HG03521 (cell line): ENCODE data around the gene STIP1.

Source experiments
- ATAC-seq: cut with Tn5 transposase; IDR thresholded peaks from one replicate; pipeline ENCODE4 v1.9.1; 2021; ENCODE audit warnings: mild to moderate bottlenecking, moderate library complexity; ENCODE audit not compliant: unreplicated experiment

Gene STIP1

DNA sequence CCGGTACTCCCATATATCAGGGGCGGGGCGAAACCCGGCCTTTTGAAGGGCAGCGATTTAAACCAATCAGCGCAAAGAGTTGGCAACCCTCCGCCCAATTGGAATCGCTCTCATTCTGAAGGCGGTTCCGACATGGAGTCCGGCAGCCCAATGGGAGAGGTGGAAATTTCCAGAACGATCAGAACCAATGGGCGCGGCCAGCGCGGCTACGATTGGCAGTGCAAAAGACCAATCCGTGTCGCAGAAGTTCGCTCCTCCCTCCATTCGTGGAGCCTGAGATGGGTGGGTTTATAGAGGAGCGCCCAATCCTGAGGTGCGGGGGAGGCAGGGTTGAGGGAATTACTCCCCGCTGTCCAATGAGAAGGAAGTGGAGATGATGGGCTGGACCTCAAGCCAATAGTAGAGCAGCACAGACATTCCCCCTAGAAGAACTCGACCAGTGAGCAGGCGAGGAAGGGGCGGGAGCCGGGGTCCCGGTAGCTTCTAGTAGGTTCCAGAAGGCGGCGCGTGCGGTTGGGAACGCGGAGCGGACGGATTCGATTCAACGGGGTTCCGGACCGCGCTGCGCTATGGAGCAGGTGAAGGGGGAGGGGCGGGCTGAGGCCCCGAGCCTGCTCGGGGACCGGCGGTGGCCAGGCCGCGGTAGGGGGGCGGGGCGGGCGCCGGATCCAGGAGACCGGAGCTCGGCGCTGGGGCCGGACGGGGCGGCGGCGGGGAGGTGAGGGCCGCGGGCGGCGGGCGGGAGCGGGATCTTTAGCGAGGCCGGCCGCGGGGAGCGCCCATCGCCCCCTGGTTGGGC lies at the start of gene STIP1:
STIP1 (plus strand) TSS at position 479 of the 799 bp plus-strand sequence; CDS start at position 570, 91 bp downstream.
- ATAC-seq: peak; percentile 86

DNA sequence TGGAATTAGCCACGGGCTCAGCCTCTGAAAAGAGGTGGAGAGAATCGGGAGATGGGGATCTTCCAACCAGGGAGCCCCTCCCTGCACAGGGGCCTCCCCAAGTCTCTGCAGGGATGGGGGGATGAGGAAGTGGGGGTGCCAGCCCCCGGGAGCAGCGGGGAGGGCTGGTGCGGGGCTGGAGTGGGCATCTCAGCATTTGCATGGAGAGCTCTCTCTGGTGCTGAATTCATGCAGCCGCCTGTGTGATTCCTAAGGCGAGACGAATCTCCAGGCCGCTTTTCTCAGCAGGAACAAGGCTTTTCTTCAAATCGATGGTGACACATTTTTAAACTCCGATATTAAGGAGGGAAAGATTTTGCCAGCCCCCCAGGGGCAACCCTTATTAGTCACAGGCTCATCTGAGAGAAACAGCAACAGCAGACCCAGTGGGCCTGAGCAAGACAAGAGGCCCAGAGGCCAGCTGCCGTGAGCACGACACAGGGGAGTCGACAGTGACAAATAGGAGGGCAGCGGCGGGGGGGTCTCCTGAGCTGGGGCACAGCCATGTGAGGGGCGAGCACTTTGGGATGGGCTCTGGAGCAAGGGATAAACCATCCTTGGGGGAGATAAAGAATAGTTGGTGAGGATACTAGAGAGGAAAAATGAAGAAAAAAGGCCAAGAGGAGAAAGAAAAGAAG lies 49.1 kb upstream of the STIP1 start:
- no peak for ATAC-seq

DNA sequence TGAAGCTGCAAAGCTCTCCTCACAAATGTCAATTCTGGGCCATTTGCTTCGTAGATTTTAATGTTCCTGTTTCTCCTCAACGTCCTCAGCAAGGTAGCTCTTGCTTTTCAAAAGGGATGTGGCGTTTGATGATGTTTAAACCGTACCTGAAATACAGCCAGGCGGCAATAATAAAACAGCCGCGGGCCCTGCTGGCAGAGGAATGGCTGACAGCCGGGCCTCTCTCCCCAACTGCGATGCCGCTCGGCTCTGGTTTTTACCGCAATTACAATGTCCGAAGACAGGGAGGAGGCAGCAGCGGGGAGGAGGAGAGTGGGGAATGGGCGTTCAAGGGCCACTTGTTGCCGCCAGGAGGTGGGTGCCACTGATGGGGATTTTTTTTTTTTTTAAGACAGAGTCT lies 47.6 kb upstream of the STIP1 start:
- ATAC-seq: no peak

DNA sequence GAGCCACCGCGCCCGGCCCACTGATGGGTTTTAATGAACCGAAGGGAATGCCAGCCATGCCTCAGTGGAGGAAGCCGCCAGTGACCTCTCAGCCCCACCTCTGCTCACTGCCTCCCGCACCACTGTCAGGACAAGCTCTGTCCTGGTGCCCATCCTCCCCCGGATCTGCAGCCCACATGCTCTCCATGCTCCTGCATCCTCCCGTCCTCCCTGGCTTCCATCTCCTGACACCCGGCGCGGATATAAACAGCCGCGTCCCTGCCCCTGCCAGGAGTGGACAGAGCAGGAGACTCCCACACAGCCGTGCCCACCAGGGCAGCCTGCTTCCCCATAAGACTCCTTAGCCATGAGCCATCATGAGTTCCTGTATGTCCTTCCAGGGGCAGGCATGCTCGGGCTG lies 46.9 kb upstream of the STIP1 start:
- ATAC-seq: no peak

DNA sequence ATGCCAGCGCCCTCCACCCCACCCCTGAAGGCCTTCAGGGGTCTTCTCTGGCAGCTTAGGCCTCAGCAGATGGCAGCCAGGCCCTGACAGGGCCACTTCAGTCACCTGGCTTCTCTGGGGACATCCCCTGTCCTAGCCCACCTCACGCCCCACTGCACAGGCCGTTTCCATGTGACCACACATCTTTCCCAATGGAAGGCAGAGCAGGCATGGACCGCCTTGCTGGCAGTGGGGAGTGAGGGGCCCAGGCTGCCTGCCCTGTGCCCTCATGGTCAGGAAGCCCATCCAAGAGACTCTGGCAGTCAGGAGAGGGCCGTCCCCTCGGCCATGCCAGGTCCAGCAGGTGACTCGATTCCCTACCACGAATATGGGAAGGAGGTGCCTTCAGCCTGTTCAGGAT lies 45.9 kb upstream of the STIP1 start:
- no peak for ATAC-seq

DNA sequence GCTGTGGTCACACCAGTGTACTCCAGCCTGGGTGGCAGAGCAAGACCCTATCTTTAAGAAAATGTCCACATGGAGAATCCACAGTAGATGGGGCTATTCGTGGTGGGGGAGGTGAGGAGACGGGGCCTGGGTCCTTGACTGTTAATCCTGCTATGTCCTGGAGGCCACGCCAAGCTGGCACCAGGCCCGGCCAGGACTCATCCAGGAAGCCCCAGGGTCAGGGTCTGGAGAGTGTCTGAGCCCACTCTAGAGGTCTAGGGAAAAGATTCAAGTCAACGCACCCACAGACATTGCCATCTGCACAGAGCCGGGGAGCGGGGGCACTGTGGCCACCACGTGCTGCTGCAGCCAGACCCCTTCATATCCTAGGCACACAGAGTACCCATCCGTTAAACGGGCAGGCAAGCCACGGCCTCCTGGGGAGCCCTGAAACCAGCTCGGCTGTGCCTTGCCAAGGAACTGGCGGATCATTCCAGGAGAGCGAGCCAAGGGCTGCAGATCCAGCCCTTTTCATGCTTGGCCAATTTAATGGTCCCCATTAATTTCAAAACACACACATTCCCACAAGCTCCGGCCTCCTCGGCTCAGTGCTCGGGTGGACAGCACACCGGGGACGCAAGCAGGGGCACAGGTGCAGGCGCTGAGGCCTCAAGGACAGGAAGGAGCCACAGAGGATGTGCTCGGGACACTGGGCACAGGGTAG lies 44.7 kb upstream of the STIP1 start:
- ATAC-seq: no peak

DNA sequence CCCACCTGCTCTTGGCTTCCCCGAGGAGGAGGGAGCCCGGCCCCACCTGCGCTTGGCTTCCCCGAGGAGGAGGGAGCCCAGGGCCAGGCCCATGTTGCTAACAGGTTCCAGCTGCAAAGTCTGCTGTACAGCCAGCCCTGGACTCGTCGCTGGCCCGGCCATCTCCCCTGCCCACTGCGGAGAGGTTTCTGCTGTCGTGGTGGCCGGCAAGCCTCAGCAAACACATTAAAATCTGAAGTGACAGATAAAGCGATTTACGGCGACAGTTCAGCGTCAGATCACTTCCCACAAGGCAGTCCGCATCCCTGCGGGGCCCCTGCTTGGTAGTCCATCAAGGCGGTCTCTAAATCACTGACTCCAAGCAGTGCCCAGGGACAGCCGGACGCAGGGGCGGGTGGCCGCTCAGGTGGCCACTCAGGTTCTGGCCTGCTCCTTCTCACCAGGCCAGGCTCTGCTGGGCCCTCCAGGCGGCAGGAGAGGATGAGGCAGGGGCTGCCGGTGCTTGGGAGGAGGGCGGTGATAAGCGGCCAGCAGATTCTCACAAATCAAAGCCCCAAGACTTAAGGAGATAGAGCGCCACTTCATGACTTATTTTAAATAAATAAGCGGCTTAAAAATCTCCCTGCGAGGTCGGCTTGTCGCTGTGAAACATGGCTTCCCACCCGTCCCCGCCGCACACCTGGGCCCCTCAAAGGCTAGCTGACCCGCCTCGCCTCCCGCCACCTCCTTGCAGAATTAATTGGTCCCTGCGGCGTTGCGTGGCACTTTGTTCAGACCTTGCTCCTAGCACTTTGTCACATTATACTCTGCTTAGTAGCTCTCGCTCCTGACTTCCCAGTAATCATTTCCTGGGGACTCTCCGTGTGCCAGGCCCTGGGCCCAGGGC lies 41.1 kb upstream of the STIP1 start:
- ATAC-seq: no peak

DNA sequence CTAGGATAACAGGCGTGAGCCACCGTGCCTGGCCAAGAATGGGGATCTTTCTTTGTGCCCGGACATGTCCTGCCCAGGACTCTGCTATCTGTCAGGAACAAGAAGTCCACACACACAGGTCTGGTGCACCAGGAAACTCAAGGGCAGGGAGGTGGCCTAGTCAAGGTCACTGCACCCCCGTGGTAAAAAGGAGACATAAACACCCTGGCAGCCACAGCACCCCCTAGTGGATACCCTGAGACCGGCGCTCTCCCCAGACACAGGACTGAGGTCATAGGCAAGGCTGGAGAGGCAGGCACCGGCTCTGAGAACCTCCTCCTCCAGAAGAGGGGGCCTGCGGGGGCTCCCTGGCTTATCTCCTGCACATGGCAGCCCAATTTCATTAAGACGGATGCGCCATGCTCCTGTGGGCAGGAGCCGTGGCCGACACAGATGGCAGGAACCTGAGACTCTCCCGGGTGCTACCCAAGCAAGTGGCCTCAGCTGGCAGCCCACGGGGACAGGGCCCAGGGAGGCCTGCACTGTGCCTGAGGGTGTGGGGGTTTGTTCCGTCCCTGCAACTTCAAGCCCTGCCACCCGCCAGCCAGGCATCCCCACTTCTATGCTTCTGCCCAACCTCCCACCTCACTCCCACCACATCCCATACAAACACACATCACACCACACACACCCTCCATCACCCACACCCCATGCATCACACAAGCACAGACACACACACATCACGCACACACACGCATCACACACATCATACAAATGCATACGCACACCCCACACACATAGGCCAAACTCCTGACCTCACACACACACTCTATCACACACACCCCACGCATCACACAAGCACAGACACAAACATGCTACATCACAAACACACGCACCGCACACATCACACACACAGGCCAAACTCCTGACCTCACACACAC lies 39.7 kb upstream of the STIP1 start:
- ATAC-seq: no peak

DNA sequence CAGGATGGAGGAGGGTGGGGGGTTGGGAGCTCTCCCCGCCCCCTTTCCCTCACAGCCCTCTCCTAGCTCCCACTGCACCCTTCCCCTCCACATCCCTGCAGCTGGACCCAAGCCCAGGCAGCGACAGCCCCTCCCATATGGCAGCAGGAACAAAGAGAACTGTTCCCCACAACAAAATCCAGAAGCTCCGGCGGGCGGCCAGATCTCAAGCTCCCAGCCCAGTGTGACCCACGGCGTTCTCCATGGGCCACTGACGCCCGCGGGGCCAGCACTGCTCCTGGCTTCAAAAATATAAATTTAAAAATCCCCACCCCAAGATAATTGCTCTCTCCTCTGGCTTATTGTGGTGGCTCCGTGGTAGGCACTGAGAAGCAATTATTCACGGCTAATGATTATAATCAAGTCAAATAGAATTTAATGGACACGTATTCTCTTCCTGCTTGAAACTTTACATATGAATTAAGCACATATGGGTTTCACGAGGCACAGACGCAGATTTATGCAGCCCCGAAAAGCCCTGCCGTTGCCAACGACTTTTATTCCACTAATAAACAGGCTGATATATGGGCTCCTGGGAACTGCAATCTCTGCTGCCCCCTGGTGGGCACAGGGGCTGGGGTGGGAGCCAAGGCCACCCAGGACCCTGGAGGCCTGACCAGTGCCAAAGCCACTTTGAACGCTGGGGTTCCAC lies 37.6 kb upstream of the STIP1 start:
- ATAC-seq: no peak

DNA sequence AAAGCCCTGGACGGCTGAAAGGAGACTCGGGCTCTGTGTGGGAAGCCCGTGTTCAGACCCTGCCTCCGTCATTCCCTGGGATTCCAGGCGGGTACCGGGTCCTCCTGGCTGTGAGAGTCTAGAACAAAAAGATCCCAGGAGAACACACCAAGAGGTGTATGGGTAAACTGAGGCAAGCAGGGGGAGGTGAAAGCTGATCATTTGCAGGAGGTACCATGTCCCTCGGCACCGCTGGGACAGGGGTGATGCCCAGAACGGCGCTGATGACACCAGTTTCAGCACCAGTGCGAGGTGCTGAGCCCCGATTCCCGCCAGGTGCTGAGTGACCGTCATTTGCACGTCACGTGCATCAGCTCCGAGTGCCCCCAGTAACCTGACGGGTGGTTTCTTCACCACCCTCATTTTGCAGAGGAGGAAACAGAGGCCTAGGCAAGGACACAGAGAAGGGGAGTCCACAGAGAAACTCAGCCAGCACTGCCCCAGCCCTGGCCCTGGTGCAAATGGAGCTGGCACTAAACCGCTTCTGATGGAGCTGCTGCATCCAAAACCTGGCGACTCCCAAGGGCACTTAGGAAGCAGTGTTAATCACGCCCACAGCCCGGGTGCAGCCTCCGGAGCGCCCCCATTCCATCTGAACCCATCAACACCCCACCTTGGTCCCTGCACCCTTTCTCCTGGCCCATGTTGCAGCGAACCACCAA lies 36.9 kb upstream of the STIP1 start:
- ATAC-seq: no peak

DNA sequence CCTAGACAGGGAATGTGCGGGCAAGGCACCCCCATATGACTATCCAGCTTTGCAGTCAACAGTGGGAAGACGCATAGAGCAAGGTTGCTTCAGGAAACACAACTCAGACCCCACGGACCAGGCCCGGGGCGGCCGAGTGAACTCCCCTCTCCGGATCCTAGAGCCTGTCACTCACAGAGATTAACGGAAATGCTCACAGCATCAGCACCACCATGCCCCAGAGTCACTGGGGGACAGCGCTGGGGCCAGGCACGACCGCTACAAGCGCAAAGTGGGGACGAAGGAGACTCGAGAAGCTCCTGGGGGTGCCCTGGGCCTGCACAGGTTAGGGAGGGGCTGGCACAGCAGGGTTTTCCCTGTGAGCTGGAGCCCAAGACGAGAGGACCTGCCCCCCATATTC lies 35.9 kb upstream of the STIP1 start:
- ATAC-seq: no peak

DNA sequence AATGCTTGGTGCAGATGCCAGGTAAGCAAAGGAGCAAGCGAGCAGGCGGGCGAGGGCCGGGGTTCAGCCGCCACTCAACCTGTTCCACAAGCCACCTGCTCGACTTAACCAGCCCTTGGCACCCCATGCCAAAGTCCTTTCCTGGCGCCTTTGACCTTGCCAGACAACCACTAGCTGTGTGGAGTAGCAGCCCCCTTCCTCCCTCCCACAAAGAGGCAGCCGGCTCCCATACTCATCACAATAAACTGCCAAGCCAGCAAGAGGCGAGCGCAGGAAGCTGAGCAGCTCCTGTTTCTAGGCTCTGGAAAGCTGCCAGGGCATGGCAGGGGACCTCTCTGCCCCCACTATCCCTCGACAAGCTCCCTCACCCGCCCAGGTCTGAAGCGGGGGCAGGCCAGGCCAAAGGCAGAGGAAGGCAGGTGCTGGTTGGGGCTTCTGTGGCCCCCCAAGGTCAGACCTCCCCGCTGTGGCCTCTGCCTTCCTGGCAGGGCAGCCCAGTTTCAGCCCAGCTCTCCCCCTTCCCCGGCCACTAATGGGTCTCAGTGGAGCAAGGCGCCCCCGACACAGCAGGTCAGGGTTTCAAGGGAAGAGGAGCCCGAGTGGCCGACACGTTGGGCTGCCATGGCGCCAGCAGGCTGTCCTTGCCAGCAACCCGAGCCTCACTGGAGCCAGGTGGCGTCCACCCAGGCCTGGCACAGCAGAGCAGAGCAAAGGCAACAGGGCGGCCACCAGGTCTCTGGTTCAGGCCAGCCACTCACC lies 35.3 kb upstream of the STIP1 start:
- no peak for ATAC-seq

DNA sequence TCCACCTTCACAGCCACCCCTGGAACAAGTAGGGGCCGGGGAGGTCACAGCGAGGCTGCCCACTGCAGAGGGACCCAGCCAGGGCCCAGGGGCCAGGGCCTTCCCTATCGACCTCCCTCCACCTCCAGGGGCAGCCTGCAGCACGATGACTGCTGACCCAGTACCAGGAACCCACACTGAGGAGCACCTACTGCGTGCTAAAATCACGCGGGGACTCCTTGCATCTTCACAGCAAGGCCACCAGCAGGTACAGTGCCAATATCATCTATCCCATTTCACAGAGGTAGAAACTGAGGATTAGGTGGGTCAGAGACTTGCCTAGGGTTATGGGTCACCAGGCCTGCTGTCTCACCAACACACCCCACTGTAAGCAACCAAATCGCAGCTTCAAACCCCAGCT lies 34.6 kb upstream of the STIP1 start:
- no peak for ATAC-seq

DNA sequence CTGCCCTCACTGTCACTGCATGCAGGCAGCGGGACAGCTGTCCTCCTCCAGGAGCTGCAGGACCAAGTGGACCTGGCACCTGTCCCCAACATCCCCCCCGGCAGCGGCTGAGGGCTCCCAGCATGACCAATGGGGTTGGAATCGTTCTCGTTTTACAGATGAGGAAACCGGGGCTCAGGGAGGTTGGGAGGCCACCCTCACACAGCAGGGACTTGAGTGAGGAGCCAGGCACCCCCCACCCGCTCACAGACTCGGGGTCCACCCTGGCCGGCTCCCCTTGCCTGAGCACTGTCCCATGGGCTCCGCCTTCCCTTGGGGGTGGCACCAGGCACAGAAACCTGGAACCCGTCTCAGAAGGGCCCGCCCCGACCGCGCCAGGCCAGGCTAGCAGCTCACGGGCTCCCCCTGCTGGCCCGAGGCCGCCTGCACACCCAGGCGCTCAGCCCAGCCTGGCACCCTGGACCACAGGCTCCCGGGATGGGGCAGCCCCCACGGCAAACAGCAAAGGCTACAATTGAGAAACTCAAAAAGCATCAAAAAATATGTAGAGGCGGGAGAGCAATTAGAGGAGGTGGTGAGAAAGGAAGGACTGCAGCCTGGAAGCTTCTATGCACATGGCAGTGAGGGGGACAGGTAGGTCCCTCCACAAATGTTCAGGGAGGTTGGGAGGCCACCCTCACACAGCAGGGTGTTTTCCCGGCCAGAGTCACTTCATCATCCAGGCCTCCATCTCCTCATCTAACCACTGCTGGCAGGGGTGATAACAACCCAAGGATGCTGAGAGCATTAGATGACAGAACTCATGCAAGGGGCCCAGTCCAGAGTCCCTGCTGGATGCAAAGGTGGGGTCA lies 32.9 kb upstream of the STIP1 start:
- ATAC-seq: no peak

DNA sequence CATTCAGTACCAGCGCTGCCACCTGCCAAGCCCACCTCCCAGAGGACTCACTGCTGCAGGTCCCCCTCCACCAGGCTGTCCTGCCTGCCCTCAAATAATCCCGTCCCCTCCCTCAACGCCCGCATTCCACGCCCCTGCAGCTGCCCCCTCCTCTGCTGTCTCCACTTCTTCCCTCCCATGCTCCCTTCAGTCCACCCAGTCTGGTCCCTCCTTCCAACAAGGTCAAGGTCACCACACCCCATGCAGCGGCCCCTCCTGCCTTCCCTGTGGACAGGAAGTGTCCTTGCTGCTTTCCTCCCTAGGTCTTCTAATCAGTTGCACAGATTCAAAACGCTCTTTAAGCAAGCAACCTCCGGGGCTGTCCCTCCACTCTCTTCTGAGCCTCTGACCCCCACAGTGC lies 32.2 kb upstream of the STIP1 start:
- no peak for ATAC-seq

DNA sequence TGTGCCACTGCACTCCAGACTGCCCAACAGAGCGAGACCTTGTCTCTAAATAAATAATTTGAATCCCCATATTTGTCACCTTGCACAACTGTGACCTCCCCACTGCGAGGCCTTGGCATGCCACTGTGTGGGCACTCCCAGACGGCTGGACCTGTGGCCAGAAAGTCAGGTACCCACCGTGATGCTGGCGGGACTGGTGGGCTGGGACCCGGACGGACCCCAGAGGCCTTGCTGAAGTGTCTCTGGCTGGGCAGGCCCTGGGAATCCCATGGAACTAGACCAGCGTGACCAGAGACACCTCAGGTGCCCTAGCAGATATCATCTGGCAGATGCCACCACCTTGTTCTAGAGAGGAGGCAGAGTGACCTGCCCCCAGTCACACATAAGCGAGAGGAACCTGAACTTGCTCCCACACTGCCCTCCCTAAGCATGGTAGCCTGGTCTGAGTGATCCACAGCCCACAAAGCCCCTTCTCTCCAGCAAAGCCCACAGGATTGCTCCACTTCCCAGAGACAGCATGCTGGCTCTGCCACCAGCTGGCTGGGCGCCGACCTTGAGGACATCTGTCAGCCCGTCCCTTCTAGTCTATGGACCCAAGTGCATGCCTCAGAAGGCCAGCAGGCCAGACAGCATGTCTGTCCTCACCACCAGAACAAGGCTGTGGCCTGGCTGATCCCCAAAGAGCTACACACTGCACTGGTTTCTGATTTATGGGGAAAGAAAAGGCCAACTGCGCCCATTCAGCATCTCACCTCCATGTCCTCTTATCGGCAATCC lies 29.5 kb upstream of the STIP1 start:
- ATAC-seq: no peak
